Endodermal cell (in vitro differentiated cells): Measurements from ENCODE around the gene UNC5B. TPM values are rescaled to one million over a fixed set of nuclear protein-coding genes. Genes with fewer than 3 reads are reported as not detected.

Experiments used
- DNase-seq: peaks from one replicate; pipeline ENCODE4 v3.0.0-alpha.2; 2017
- H3K27ac ChIP-seq: 2 replicates; pipeline ENCODE4 v1.5.1; 2013; ENCODE audit warnings: mild to moderate bottlenecking, low read depth, low read length, moderate library complexity
- H3K27me3 ChIP-seq: 2 replicates; pipeline ENCODE4 v1.6.1; 2013; ENCODE audit warnings: mild to moderate bottlenecking, low read length, moderate library complexity; ENCODE audit not compliant: insufficient read depth, control insufficient read depth, poor library complexity, severe bottlenecking
- H3K36me3 ChIP-seq: 2 replicates; pipeline ENCODE4 v1.7.0; 2013; ENCODE audit warnings: mild to moderate bottlenecking, low read length, moderate library complexity; ENCODE audit not compliant: control insufficient read depth, insufficient read depth
- H3K4me1 ChIP-seq: one replicate; pipeline ENCODE4 v1.7.0; 2013; ENCODE audit warnings: low read length; ENCODE audit not compliant: control insufficient read depth, insufficient read depth
- H3K4me3 ChIP-seq: 2 replicates; pipeline ENCODE4 v1.5.1; 2013; ENCODE audit warnings: mild to moderate bottlenecking, low read length, moderate library complexity
- H3K9ac ChIP-seq: 2 replicates; pipeline ENCODE4 v1.6.1; 2013; ENCODE audit warnings: mild to moderate bottlenecking, low read length, moderate library complexity; ENCODE audit not compliant: poor library complexity, severe bottlenecking; ENCODE audit errors: extremely low read depth
- H3K9me3 ChIP-seq: 2 replicates; pipeline ENCODE4 v1.6.1; 2013; ENCODE audit warnings: mild to moderate bottlenecking, low read length, moderate library complexity; ENCODE audit not compliant: control insufficient read depth
- H3K27ac Mint-ChIP-seq: 2 replicates; pipeline ENCODE4 v1.8.0; 2020; ENCODE audit warnings: mixed read lengths
- H3K27me3 Mint-ChIP-seq: 2 replicates; pipeline ENCODE4 v1.8.0; 2021; ENCODE audit warnings: mild to moderate bottlenecking, mixed read lengths; ENCODE audit not compliant: insufficient read depth
- H3K36me3 Mint-ChIP-seq: 2 replicates; pipeline ENCODE4 v1.8.0; 2020; ENCODE audit warnings: low read depth, mixed read lengths
- H3K4me1 Mint-ChIP-seq: 2 replicates; pipeline ENCODE4 v1.8.0; 2020; ENCODE audit warnings: mixed read lengths
- H3K4me3 Mint-ChIP-seq: 2 replicates; pipeline ENCODE4 v1.8.0; 2020; ENCODE audit warnings: mild to moderate bottlenecking, moderate library complexity, mixed read lengths
- H3K9me3 Mint-ChIP-seq: 2 replicates; pipeline ENCODE4 v1.8.0; 2020; ENCODE audit warnings: mild to moderate bottlenecking, mixed read lengths
- WGBS, 2 experiments: methylation state at CpG; one replicate each; pipeline versions ENCODE4 v1.1.5 to v1.1.7; 2013; ENCODE audit warnings: missing lambda C conversion rate in 2 of 2, mixed read lengths in 1 of 2; ENCODE audit not compliant: insufficient coverage in 1 of 2, insufficient read length in 1 of 2; 5-methylcytosine and 5-hydroxymethylcytosine counted together
- total RNA-seq, 2 donors: library from RNA; stranded (reverse); fragmentation: NEBNext Ultra II Directional in 1 of 2; extraction: Animal tissue kit (Norgen Biotek cat#: 25700) in 1 of 2; gene quantifications; 2 replicates in 1 of 2; 3 replicates in 1 of 2; pipeline ENCODE4 v1.2.1, GENCODE V29; 2021
- TF ChIP-seq, protein P1 (sequence below): fragments of 200-600 bp; sonication (generic); conservative IDR thresholded peaks from 2 replicates; pipeline ENCODE4 v1.5.0; 2021; ENCODE audit warnings: antibody characterized with exemption, mild to moderate bottlenecking

UNC5B gene
- total RNA-seq, 2 donors from 2014 or later: 9.7 to 14.5 TPM

DNA sequence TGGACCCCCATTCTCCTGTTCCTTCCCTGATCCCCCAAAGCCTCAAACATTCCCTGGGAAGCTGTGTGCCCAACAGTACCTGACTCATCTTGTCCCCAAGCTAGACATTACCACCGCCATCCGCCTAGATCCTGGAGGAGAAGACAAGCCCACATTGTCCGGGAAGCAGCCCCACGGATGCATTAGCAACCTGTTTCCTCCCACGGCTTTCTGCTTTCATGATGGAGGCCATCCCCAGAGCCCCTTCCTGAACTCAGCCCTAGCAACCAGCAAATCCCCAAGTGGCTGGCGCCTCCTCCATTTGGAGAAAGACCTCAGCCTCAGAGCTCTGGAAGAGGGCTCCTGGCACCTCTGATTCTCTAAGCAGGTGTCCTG is 104.4 kb downstream of the UNC5B start:
- no peak overlapping the region for H3K27ac Mint-ChIP-seq
- DNase-seq: no peak
- no peaks in the 10 kb centered on the region for H3K9me3 Mint-ChIP-seq
- peaks cover 4% of the 10 kb centered on the region for H3K4me1 ChIP-seq
- H3K27me3 Mint-ChIP-seq: peaks cover 11% of the 10 kb centered on the region
- H3K9ac ChIP-seq: no peak overlapping the region
- no peak overlapping the region for H3K4me3 Mint-ChIP-seq
- H3K4me1 Mint-ChIP-seq: peaks cover 19% of the 10 kb centered on the region
- H3K27ac ChIP-seq: no peak overlapping the region
- H3K36me3 Mint-ChIP-seq: no peaks in the 10 kb centered on the region
- no peaks in the 10 kb centered on the region for H3K36me3 ChIP-seq
- TF ChIP-seq, protein P1, sequence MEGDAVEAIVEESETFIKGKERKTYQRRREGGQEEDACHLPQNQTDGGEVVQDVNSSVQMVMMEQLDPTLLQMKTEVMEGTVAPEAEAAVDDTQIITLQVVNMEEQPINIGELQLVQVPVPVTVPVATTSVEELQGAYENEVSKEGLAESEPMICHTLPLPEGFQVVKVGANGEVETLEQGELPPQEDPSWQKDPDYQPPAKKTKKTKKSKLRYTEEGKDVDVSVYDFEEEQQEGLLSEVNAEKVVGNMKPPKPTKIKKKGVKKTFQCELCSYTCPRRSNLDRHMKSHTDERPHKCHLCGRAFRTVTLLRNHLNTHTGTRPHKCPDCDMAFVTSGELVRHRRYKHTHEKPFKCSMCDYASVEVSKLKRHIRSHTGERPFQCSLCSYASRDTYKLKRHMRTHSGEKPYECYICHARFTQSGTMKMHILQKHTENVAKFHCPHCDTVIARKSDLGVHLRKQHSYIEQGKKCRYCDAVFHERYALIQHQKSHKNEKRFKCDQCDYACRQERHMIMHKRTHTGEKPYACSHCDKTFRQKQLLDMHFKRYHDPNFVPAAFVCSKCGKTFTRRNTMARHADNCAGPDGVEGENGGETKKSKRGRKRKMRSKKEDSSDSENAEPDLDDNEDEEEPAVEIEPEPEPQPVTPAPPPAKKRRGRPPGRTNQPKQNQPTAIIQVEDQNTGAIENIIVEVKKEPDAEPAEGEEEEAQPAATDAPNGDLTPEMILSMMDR: no peak
- no peaks in the 10 kb centered on the region for H3K9me3 ChIP-seq
- H3K4me3 ChIP-seq: no peak overlapping the region
- WGBS, 2 experiments: 80 to 82% methylated on average over 5 to 6 of the region's 6 CpGs
- H3K27me3 ChIP-seq: no peaks in the 10 kb centered on the region

DNA sequence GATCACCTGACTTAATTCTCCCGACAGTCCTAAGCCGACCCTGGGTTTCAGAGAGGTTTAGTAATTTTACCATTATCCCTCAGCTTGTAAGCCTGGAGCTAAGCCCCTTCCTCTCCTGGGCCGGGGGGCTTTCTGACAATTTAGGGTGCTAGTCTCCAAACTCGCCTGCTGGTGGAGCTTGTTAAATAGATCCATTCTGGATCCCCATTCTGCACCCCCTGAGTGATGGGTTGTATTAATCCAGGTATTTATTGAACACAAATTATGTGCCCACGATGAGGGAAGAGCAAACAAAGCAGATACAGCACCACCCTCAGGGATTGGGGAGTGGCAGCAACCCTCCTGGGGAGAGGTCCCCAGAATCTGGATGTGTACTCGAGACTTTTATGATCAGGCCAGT is 105.4 kb downstream of the UNC5B start:
- Mint-ChIP-seq H3K27me3 (peaks cover 9% of the 10 kb centered on the region), H3K9me3 (no peaks in the 10 kb centered on the region), H3K27ac (no peak overlapping the region), H3K4me1 (peaks cover 19% of the 10 kb centered on the region), H3K4me3 (peak overlapping the region; percentile 19), H3K36me3 (peaks cover 2% of the 10 kb centered on the region)
- no peaks in the 10 kb centered on the region for H3K27me3 ChIP-seq
- no peak overlapping the region for H3K27ac ChIP-seq
- peaks cover under 1% of the 10 kb centered on the region for H3K36me3 ChIP-seq
- 71 to 80% methylated on average over 2 to 6 of the region's 6 CpGs for WGBS, 2 experiments
- TF ChIP-seq, protein P1: no peak
- H3K9ac ChIP-seq: no peak overlapping the region
- H3K4me1 ChIP-seq: peaks cover 4% of the 10 kb centered on the region
- H3K9me3 ChIP-seq: no peaks in the 10 kb centered on the region
- H3K4me3 ChIP-seq: no peak overlapping the region
- no peak for DNase-seq

DNA sequence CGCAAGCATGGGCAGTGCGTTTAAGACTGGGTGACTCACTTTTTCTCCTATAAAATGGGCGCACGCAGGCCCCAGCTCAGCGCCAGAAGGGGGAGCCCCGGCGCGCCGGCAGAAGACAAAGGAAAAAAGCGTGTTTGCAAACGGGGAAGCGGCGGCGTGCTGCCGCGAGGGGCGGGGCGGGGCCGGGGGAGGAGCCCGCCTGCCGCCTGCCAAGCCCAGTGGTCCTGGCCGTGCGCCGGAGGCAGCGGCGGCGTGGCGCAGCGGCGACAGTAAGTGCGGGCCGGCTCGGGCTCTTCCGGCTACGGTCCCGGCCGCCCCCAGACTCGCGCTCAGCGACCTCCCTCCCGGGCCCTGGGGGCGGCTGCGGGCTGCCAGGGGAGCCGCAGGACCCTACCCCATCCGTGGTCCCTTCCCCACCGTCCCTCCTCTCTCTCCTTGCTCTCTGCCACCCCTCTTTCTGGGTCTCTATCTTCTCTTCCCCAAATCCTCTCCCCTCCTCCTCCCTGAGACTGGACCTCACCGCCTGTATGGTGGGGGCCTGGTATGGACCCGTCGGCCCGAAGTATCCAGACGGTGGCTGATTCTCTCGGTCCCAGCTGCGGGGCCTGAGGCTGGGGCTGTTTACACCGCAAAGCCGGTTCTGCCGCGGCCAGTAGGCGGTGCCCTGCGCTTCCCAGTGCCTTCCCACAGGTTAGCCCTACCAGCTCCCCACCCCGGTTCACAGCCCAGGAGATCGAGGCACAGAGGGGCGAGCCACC is 106.9 kb downstream of the UNC5B start, which contains the start of gene SLC29A3:
Gene SLC29A3, plus strand, starts transcription at position 218 of the 758 bp plus-strand sequence. Its CDS starts 51 bp downstream, at position 269.
- H3K27ac ChIP-seq: peak within 1 kb of the TSS; percentile 83
- H3K36me3 Mint-ChIP-seq: peaks cover 17% of the 10 kb centered on the region
- peak within 1 kb of the TSS; percentile 88 for H3K4me3 ChIP-seq
- peak within 1 kb of the TSS; percentile 47 for H3K9ac ChIP-seq
- no peaks in the 10 kb centered on the region for H3K9me3 ChIP-seq
- peaks cover 10% of the 10 kb centered on the region for H3K36me3 ChIP-seq
- TF ChIP-seq, protein P1: peak; percentile 83
- peaks cover 19% of the 10 kb centered on the region for H3K4me1 Mint-ChIP-seq
- peak within 1 kb of the TSS; percentile 95 for H3K27ac Mint-ChIP-seq
- no peaks in the 10 kb centered on the region for H3K27me3 Mint-ChIP-seq
- 1% methylated on average over 10 to 62 of the region's 62 CpGs for WGBS, 2 experiments
- H3K27me3 ChIP-seq: no peaks in the 10 kb centered on the region
- peak; percentile 94 for DNase-seq
- peaks cover 4% of the 10 kb centered on the region for H3K4me1 ChIP-seq
- H3K9me3 Mint-ChIP-seq: no peaks in the 10 kb centered on the region
- H3K4me3 Mint-ChIP-seq: peak within 1 kb of the TSS; percentile 95
